GM12872 (cell line): ENCODE results near the gene P2RX1.

ENCODE experiments used
- TF ChIP-seq, protein P1 (sequence below): IDR thresholded peaks from 3 replicates; pipeline ENCODE4 v1.5.1; 2011; ENCODE audit warnings: low read depth, mild to moderate bottlenecking, low read length, moderate library complexity; ENCODE audit not compliant: insufficient read depth

Gene P2RX1

DNA sequence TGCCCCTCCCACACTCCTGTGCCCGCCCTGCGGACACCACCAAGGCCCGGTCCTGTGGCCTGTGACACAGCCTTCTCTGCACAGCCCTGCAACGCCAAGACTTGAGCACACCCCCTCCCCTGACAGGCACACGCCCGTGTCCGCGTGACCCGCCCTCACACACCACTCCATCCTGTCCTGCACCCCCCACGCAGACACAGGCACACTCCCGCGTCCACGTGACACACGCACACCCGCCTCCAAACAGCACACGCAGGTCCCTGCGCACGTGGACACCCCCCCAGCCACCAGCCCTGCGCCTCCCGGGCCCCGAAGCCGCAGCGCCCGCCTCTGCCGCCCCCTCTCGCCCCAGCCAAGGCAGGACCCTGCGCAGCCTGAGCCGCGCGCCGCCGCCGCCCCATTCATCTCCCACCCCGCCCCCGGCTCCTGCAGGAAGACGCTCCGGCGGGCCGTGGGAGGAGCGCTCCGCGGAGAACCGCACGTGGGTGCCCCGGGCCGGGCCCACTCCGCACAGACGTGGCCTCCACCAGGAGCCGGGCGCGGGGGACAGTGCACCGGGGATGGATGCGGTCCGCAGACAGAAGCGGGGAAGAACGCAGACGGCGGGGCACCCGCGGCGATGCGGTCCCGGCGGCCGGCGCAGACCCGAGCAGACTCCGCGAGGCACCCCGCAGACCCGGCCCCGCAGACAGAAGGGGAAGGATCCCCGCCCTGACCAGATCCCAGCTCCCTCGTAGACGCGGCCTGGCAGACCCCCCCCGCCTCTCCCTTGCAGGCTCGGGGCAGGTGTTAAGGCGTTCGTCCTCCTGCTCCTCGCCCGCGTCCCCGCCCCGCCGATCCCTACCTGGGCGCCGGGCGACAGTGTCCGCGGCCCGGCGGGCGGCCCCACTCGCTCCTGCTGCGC lies 23.9 kb downstream of the P2RX1 start:
- TF ChIP-seq, protein P1, sequence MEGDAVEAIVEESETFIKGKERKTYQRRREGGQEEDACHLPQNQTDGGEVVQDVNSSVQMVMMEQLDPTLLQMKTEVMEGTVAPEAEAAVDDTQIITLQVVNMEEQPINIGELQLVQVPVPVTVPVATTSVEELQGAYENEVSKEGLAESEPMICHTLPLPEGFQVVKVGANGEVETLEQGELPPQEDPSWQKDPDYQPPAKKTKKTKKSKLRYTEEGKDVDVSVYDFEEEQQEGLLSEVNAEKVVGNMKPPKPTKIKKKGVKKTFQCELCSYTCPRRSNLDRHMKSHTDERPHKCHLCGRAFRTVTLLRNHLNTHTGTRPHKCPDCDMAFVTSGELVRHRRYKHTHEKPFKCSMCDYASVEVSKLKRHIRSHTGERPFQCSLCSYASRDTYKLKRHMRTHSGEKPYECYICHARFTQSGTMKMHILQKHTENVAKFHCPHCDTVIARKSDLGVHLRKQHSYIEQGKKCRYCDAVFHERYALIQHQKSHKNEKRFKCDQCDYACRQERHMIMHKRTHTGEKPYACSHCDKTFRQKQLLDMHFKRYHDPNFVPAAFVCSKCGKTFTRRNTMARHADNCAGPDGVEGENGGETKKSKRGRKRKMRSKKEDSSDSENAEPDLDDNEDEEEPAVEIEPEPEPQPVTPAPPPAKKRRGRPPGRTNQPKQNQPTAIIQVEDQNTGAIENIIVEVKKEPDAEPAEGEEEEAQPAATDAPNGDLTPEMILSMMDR, result no peak

DNA sequence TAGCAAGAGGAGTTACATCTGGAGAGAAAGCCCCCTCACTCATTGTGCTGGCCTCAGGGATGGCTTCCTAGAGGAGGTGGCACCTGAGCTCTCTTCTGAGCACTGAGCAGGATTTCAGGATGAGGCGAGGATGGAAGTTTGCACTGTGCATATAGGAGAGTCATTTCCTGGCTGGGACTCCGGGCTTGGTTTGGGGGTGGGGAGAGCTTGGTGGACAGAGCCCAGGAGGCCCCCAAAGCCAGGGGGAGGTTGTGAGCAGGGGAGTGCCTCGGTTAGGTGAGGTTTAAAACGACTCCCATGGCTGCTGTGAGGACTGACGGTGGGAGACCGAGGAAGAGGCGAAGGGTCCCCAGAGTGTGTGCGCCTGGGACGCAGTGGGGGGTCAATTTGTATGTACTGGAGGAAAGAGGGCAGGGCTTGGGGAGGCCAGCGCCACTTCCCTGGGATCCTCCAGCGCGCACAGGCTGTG lies 24.6 kb downstream of the P2RX1 start:
- TF ChIP-seq, protein P1, result no peak

DNA sequence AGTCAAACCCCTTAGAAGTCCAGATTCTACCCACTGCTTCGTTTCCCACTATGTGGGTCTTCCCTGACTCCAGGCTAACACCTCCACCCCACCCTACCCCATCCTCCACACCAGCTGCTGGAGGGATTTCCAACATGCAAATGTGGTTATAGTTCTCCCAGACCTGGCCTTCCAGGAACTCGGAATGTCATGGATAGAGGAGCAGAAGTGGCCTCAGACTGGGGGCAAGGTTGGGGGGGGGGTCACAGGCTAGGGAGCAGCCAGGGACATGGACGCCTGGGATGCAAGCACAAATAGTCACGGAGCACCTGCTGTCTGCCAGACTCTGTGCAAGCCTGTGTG lies 25.4 kb downstream of the P2RX1 start:
- TF ChIP-seq, protein P1, result no peak

DNA sequence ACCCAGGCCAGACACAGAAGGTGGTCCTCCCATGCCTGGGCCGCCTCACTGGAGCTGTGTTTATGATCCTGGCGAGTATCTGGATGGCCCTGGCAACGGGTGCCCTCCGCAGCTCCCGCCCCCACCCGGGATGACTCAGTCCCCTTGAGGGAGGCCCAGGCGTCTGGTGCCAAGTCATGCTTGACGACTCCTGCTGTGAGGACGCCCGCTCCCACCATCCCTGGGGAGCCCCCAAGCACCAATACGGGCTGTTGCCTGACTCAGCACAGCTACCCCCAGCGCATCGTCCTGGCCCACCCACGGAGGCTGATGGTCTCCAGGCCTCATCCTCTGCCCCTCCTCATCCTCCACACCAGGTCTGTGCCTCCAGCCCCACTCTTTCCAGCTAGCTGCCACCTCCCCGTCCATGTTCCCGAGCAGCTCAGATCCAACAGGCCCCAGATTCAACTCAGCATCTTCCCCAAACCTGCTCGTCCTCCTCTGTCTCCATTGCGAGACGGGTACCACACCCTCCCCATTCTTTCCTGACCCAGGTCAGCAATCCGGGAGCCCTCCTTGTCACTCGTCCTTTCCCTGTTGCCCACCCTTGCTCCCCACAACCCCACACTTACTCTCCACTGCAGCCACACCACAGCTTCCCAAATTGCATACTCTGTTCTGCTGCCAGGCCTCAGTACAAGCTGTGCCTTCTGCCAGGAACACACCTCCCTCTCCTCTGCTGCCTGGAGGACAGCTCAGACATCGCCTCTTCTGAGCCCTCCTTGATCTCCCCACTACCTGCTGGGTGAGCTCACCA lies 26.0 kb downstream of the P2RX1 start:
- TF ChIP-seq, protein P1, result no peak

DNA sequence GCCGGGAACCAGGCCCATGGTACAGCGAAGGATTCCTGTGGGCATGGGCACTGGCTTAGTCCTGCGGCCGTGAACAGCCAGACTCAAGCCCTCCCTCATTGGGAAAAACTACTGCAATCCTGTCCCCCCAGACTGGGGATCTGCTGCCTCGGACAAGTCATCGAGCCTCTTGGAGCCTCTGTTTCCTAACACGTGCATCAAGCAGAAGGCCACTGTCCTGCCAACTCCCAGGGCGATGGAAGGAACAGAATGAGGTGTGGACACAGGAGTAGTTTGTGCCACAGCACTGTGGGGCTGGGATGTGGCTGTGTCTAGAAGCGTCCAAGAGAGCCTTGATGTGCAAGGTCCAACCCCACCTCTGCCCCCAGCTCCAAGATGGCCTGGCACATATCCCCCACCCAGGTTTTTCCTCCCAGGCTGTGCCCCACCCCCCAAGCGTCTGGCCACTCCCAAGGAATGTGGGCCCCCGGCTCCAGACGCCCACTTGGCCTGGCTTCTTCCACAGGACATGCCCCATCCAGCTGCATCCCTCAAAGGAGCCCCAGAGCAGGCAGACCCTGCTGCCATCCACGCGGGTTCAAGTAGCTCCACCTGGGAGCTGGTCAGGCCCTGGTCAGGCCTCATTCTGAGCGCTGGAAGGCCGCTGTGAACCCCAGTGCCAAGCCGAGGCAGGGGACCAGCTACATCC lies 26.8 kb downstream of the P2RX1 start:
- TF ChIP-seq, protein P1, result no peak

DNA sequence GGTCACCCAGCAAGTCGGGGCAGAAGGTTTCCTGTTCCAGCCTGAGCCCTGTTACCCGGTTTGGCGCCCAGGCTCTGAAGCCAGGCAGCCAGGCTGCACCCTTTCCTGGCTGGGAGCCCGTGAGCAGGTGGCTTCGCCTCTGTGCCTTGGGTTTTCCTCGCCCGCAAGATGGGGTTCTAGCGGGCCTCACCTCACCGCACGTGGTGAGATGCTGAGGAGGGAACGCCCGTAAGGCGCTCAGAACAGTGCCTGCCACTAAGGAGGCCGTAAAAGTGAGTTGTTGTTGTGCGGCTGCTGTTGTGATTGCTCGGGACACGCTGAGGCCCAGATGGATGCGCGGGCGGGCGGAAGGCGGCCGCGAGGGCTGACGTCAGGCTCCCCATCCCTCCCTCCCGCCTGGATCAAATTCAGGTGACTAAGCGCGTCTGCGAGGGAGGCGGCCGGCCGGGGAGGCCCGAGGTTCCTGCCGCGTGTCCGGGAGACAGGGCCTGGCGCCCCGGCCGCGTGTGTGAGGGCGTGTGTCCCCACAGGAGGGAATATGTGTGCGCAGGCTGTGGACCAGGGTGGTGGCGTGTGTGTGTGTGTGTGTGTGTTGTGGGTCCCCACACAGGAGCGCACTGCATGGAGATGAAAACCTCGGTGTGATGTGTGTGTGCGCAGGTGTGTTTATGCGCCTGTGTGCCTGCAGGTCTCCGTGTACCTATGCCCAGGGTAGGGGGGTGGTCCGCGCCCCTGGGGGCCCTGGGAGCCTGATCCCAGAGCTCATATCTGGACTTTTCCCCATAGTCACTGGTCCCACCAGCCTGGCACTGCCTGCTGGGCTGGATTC lies 27.7 kb downstream of the P2RX1 start:
- TF ChIP-seq, protein P1, result no peak

DNA sequence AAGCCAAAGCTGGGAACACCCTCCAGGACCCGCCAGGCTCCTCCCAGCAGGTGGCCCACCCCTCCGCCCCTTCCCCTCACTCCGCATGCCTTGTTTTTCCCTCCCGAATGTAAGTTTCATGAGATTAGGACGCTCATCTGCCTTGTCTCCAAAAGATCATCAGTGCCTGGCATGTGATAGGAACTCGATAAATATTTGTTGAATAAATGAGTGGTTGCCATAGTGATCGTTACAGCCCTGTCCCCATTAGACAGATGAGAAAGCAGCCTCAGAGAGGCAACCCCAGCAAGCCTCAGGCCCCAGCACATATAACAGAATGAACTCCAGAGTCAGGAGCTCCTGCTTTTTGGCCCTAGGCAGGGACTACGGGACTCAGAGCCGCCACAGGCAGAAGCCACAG lies 28.5 kb downstream of the P2RX1 start:
- TF ChIP-seq, protein P1, result no peak
